HG03025 (cell line): ENCODE results near the gene EVA1C.
"Not testable (repeated sequence)": the region's sequence is repeated elsewhere in the genome, so short reads cannot be mapped to it uniquely, and the experiment has no call there.

Source experiments
- ATAC-seq: cut with Tn5 transposase; IDR thresholded peaks from one replicate; pipeline ENCODE4 v1.9.1; 2021; ENCODE audit warnings: mild to moderate bottlenecking, moderate library complexity; ENCODE audit not compliant: unreplicated experiment, low FRiP score

EVA1C gene

GRCh38 chr21:32521736-32522355, 109.3 kb downstream of the EVA1C start:
- no peak for ATAC-seq

- no peak for ATAC-seq
Observed at GRCh38 chr21:32523463-32523862, 111.0 kb downstream of the EVA1C start.

- ATAC-seq = no peak
Observed at GRCh38 chr21:32523988-32524719, 111.6 kb downstream of the EVA1C start.

- ATAC-seq = no peak
Observed at GRCh38 chr21:32525282-32525681, 112.8 kb downstream of the EVA1C start.

GRCh38 chr21:32529679-32530078, 117.2 kb downstream of the EVA1C start:
- ATAC-seq = no peak

GRCh38 chr21:32530809-32531208, 118.3 kb downstream of the EVA1C start:
- not testable (repeated sequence) for ATAC-seq

- not testable (repeated sequence) for ATAC-seq
Observed at GRCh38 chr21:32531561-32531960, 119.1 kb downstream of the EVA1C start.

GRCh38 chr21:32532636-32533035, 120.1 kb downstream of the EVA1C start:
- no peak for ATAC-seq

- no peak for ATAC-seq
Observed at GRCh38 chr21:32533053-32533452, 120.5 kb downstream of the EVA1C start.

GRCh38 chr21:32533611-32534010, 121.1 kb downstream of the EVA1C start:
- ATAC-seq = no peak

GRCh38 chr21:32534113-32534512, 121.6 kb downstream of the EVA1C start:
- no peak for ATAC-seq

- ATAC-seq = no peak
Observed at GRCh38 chr21:32535612-32536011, 123.1 kb downstream of the EVA1C start.

- ATAC-seq = no peak
Observed at GRCh38 chr21:32537569-32537881, 125.0 kb downstream of the EVA1C start.

- ATAC-seq = no peak
Observed at GRCh38 chr21:32538147-32538792, 125.8 kb downstream of the EVA1C start.

GRCh38 chr21:32539378-32539777, 126.9 kb downstream of the EVA1C start:
- no peak for ATAC-seq

GRCh38 chr21:32543056-32543455, 130.6 kb downstream of the EVA1C start:
- not testable (repeated sequence) for ATAC-seq

- no peak for ATAC-seq
Observed at GRCh38 chr21:32543975-32544374, 131.5 kb downstream of the EVA1C start.

GRCh38 chr21:32544697-32545096, 132.2 kb downstream of the EVA1C start:
- ATAC-seq = no peak

- no peak for ATAC-seq
Observed at GRCh38 chr21:32545948-32546441, 133.5 kb downstream of the EVA1C start.

- ATAC-seq = no peak
Observed at GRCh38 chr21:32547018-32547417, 134.5 kb downstream of the EVA1C start.

GRCh38 chr21:32548978-32549377, 136.5 kb downstream of the EVA1C start:
- no peak for ATAC-seq

GRCh38 chr21:32549440-32549839, 136.9 kb downstream of the EVA1C start:
- ATAC-seq = no peak
